GM12878 (cell line): ENCODE measurements around the gene CALB2. TPM values are rescaled to one million over a fixed set of nuclear protein-coding genes. Genes with fewer than 3 reads are reported as not detected.

Experiments used
- ATF7 ChIP-seq: fragments of 450-650 bp; IDR thresholded peaks from 2 replicates; pipeline ENCODE4 v1.6.1; 2016; ENCODE audit warnings: low read depth, mild to moderate bottlenecking
- BMI1 ChIP-seq: fragments of 450-650 bp; IDR thresholded peaks from 2 replicates; pipeline ENCODE4 v1.6.1; 2016; ENCODE audit warnings: mild to moderate bottlenecking, moderate library complexity, borderline replicate concordance
- CBFB ChIP-seq: IDR thresholded peaks from 2 replicates; pipeline ENCODE4 v1.6.1; 2016; ENCODE audit warnings: antibody characterized with exemption, low read depth
- EZH2 ChIP-seq: IDR thresholded peaks from 2 replicates; pipeline ENCODE4 v1.6.1; 2012; ENCODE audit warnings: low read depth, mild to moderate bottlenecking, control low read depth, inconsistent platforms, low read length, borderline replicate concordance; ENCODE audit not compliant: control insufficient read depth
- IKZF1 ChIP-seq: fragments of 450-650 bp; conservative IDR thresholded peaks from 2 replicates; pipeline ENCODE4 v1.6.1; 2017; ENCODE audit warnings: antibody characterized with exemption, mild to moderate bottlenecking
- IRF4 ChIP-seq: IDR thresholded peaks from 2 replicates; pipeline ENCODE4 v1.6.1; 2011; ENCODE audit warnings: low read depth, low read length
- KAT2A ChIP-seq: conservative IDR thresholded peaks from 2 replicates; pipeline ENCODE4 v1.6.1; 2011; ENCODE audit warnings: low read depth, low read length; ENCODE audit not compliant: control insufficient read depth
- MAX ChIP-seq: IDR thresholded peaks from 2 replicates; pipeline ENCODE4 v1.6.1; 2012; ENCODE audit warnings: low read depth, low read length, improper control_type of control experiment
- MXI1 ChIP-seq: fragments of 150-350 bp; IDR thresholded peaks from 2 replicates; pipeline ENCODE4 v1.6.1; 2011; ENCODE audit warnings: low read depth, mild to moderate bottlenecking, inconsistent platforms, low read length, improper control_type of control experiment
- NFIC ChIP-seq: IDR thresholded peaks from 2 replicates; pipeline ENCODE4 v1.6.1; 2012; ENCODE audit warnings: low read depth, mild to moderate bottlenecking, inconsistent platforms, low read length, moderate library complexity
- PAX8 ChIP-seq: fragments of 450-650 bp; IDR thresholded peaks from 2 replicates; pipeline ENCODE4 v1.6.1; 2017; ENCODE audit warnings: mild to moderate bottlenecking, moderate library complexity
- PKNOX1 ChIP-seq: fragments of 450-650 bp; IDR thresholded peaks from 2 replicates; pipeline ENCODE4 v1.6.1; 2016; ENCODE audit warnings: mild to moderate bottlenecking
- RBBP5 ChIP-seq: fragments of 200-600 bp; sonication (generic); conservative IDR thresholded peaks from 2 replicates; pipeline ENCODE4 v1.6.1; 2016
- RCOR1 ChIP-seq: conservative IDR thresholded peaks from 2 replicates; pipeline ENCODE4 v1.6.1; 2012; ENCODE audit warnings: low read depth, low read length, improper control_type of control experiment
- SIX5 ChIP-seq: IDR thresholded peaks from 2 replicates; pipeline ENCODE4 v1.6.1; 2011; ENCODE audit warnings: mild to moderate bottlenecking, low read depth, low read length, moderate library complexity; ENCODE audit not compliant: severe bottlenecking
- STAT1 ChIP-seq: fragments of 450-650 bp; conservative IDR thresholded peaks from 2 replicates; pipeline ENCODE4 v1.6.1; 2014; ENCODE audit warnings: antibody characterized with exemption, mild to moderate bottlenecking
- STAT3 ChIP-seq: IDR thresholded peaks from 2 replicates; pipeline ENCODE4 v1.6.1; 2011; ENCODE audit warnings: low read depth, low read length, improper control_type of control experiment
- TARDBP ChIP-seq: IDR thresholded peaks from 2 replicates; pipeline ENCODE4 v1.6.1; 2016; ENCODE audit warnings: borderline replicate concordance
- TCF3 ChIP-seq: IDR thresholded peaks from 2 replicates; pipeline ENCODE4 v1.6.1; 2012; ENCODE audit warnings: low read depth, mild to moderate bottlenecking, low read length, borderline replicate concordance; ENCODE audit not compliant: insufficient read depth
- TCF7 ChIP-seq: IDR thresholded peaks from 2 replicates; pipeline ENCODE4 v1.6.1; 2014; ENCODE audit warnings: antibody characterized with exemption, borderline replicate concordance
- USF2 ChIP-seq: IDR thresholded peaks from 2 replicates; pipeline ENCODE4 v1.6.1; 2011; ENCODE audit warnings: low read depth, low read length, improper control_type of control experiment, borderline replicate concordance
- WRNIP1 ChIP-seq: IDR thresholded peaks from 2 replicates; pipeline ENCODE4 v1.6.1; 2011; ENCODE audit warnings: low read depth, low read length, improper control_type of control experiment, borderline replicate concordance
- ZBED1 ChIP-seq: IDR thresholded peaks from 2 replicates; pipeline ENCODE4 v1.6.1; 2016; ENCODE audit warnings: borderline replicate concordance
- ZNF24 ChIP-seq: fragments of 450-650 bp; IDR thresholded peaks from 2 replicates; pipeline ENCODE4 v1.6.1; 2017; ENCODE audit warnings: antibody characterized with exemption, mild to moderate bottlenecking
- ZNF274 ChIP-seq: IDR thresholded peaks from one replicate; pipeline ENCODE4 v1.8.0; 2011; ENCODE audit not compliant: insufficient read length, insufficient read depth
- ZNF622 ChIP-seq: fragments of 450-650 bp; IDR thresholded peaks from 2 replicates; pipeline ENCODE4 v1.6.1; 2017; ENCODE audit warnings: mild to moderate bottlenecking, inconsistent platforms
- ZNF687 ChIP-seq: fragments of 450-650 bp; IDR thresholded peaks from 2 replicates; pipeline ENCODE4 v1.6.1; 2017; ENCODE audit warnings: mild to moderate bottlenecking, moderate library complexity
- polyA plus RNA-seq, 11 experiments: library from polyadenylated mRNA; depleted of rRNA in 4 of 11; unstranded in 6 of 11; stranded (reverse) in 5 of 11; fragments of >200 nt; fragmentation: Nextera tagmentation in 4 of 11; fragmentation: Illumina TruSeq in 1 of 11; extraction: Ambion mirVana in 4 of 11; extraction: Trizol in 1 of 11; gene quantifications; 1 replicate in 1 of 11; 2 replicates in 10 of 11; pipeline versions ENCODE4 v1.2.1 to v1.2.3, GENCODE V29; 2011 to 2016; ENCODE audit warnings: inconsistent platforms in 2 of 11, missing spikeins in 2 of 11, low read depth in 1 of 11
- total RNA-seq, 4 experiments: library from RNA; depleted of rRNA in 3 of 4; stranded (reverse); fragments of >200 nt in 3 of 4; fragmentation: Illumina TruSeq in 1 of 4; extraction: Trizol in 1 of 4; gene quantifications; 2 replicates each; pipeline versions ENCODE4 v1.2.1 to v1.2.3, GENCODE V29; 2013 to 2021

Gene CALB2
- total and polyA plus RNA-seq, 10 of the 15 experiments (the other 5 are each of a cell fraction or from before 2014, with no cell fraction given) = not detected

GRCh38 chr16:71426069-71426879 is 67.8 kb downstream of the CALB2 start (continued):
- TF ChIP-seq USF2 (no peak), TCF3 (0 out of 2 replicates have a peak, but pooled peaks have one; percentile 16), NFIC (no peak), MAX (no peak), STAT3 (no peak), SIX5 (no peak), RCOR1 (no peak), RBBP5 (no peak), PAX8 (no peak), EZH2 (no peak), KAT2A (no peak), IKZF1 (no peak; the same call in 1 of the 2 replicates), ZNF274 (no peak), ATF7 (no peak), ZNF24 (peak; percentile 97), ZNF622 (no peak), MXI1 (no peak), BMI1 (no peak), WRNIP1 (no peak), TARDBP (peak; percentile 89), CBFB (no peak), IRF4 (no peak), STAT1 (no peak), ZNF687 (no peak), PKNOX1 (0 out of 2 replicates have a peak, but pooled peaks have one; percentile 34), TCF7 (no peak), ZBED1 (no peak)
